GM19328 (cell line): ENCODE results near the gene ARAF.

Experiments used
- ATAC-seq: cut with Tn5 transposase; IDR thresholded peaks from one replicate; pipeline ENCODE4 v1.9.1; 2021; ENCODE audit warnings: mild to moderate bottlenecking, moderate library complexity; ENCODE audit not compliant: unreplicated experiment

Gene ARAF

DNA sequence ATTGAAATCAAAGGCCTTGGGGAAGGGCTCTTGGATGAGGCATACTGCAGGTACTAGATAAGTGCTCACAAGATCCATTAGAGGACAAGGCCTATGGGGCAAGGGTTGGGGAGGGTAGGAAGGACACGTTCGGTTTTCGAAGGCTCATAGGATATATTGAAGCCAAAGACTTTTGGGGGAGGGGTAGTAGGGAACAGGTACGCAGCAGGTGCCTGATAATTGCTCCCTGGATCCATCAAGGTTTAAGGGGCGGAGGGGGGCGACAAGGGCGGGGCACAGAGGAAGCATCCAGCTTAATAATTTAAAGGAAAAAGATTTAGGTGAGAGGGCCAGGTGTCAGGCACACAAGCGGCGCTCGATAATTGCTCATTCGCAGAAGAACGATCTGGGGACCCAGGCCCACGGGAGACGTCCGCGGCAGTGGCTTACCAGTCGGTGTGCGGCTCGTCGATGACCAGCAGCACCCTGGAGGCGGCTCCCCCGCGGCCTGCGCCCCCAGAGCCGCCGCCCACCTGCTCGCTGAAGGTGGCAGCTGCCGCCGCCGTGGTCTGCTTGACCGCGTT, 58.0 kb downstream of the ARAF start:
- no peak for ATAC-seq

DNA sequence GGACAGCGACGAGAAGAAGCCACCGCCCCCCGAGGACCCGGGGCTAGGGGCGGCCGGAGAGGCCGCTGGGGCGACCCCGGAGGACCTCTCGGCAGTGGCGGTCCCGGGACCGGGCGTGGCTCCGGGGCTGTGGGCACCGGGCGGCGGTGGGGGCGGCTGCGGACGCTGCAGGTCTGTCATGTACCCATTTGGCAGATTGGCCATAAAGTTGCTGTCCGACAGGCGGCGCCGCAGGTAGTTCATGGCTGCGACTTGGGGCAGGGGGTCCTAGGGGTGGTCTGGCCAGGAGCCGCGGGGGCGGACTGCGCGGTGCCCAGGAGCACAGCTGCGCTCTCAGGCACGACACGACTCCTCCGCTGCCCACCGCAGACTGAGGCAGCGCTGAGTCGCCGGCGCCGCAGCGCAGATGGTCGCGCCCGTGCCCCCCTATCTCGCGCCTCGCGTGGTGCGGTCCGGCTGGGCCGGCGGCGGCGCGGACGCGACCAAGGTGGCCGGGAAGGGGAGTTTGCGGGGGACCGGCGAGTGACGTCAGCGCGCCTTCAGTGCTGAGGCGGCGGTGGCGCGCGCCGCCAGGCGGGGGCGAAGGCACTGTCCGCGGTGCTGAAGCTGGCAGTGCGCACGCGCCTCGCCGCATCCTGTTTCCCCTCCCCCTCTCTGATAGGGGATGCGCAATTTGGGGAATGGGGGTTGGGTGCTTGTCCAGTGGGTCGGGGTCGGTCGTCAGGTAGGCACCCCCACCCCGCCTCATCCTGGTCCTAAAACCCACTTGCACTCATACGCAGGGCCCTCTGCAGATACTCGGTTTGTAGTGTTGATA, 58.7 kb downstream of the ARAF start, which contains the start of gene SYN1:
SYN1 (minus strand) TSS at position 372 of the 817 bp plus-strand sequence; CDS start at position 243, 129 bp downstream.
- ATAC-seq: peak; percentile 63

DNA sequence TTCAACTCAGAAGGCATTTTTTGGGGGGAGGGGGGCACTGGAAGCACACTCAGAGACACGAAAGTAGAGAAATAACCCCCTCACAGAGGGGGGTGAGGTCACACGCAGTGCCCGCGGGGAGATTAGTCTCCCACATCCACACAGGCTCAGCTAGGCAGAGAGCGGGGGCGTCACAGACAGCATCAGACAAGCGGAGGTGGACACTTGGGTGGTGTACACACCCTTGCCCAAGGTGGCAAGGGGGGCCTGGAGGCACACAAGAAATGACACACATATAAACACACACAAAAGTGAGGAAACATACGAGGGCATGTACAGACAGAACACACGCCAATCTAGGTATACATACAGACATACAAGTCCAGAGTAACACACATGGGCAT, 59.3 kb downstream of the ARAF start:
- no peak for ATAC-seq
